HG03196 (cell line): Measurements from ENCODE around the gene RXRG.

Experiments
- ATAC-seq: cut with Tn5 transposase; IDR thresholded peaks from one replicate; pipeline ENCODE4 v1.9.1; 2021; ENCODE audit not compliant: unreplicated experiment

The RXRG gene

GRCh38 chr1:165411396-165411795, 33.5 kb downstream of the RXRG start:
- ATAC-seq: no peak

GRCh38 chr1:165409657-165410358, 35.1 kb downstream of the RXRG start:
- no peak for ATAC-seq

- ATAC-seq: no peak
Observed at GRCh38 chr1:165408518-165408917, 36.4 kb downstream of the RXRG start.

GRCh38 chr1:165407398-165407797, 37.5 kb downstream of the RXRG start:
- ATAC-seq: no peak

- ATAC-seq: no peak
Observed at GRCh38 chr1:165403835-165404482, 41.0 kb downstream of the RXRG start.

- ATAC-seq: no peak
Observed at GRCh38 chr1:165402517-165403111, 42.3 kb downstream of the RXRG start.

- no peak for ATAC-seq
Observed at GRCh38 chr1:165397944-165398343, 47.0 kb downstream of the RXRG start.

- ATAC-seq: no peak
Observed at GRCh38 chr1:165395901-165396300, 49.0 kb downstream of the RXRG start.

GRCh38 chr1:165395478-165395877, 49.4 kb downstream of the RXRG start:
- no peak for ATAC-seq

GRCh38 chr1:165392634-165393571, 52.0 kb downstream of the RXRG start:
- ATAC-seq: peak; percentile 99

GRCh38 chr1:165389609-165390008, 55.3 kb downstream of the RXRG start:
- ATAC-seq: no peak

- ATAC-seq: no peak
Observed at GRCh38 chr1:165387961-165388360, 57.0 kb downstream of the RXRG start.

- ATAC-seq: no peak
Observed at GRCh38 chr1:165387505-165387904, 57.4 kb downstream of the RXRG start.

GRCh38 chr1:165383599-165384405, 61.1 kb downstream of the RXRG start:
- ATAC-seq: no peak

- no peak for ATAC-seq
Observed at GRCh38 chr1:165383067-165383466, 61.9 kb downstream of the RXRG start.

- ATAC-seq: no peak
Observed at GRCh38 chr1:165381745-165382505, 63.0 kb downstream of the RXRG start.

- no peak for ATAC-seq
Observed at GRCh38 chr1:165376811-165377311, 68.1 kb downstream of the RXRG start.

GRCh38 chr1:165376041-165376810, 68.7 kb downstream of the RXRG start:
- no peak for ATAC-seq

- no peak for ATAC-seq
Observed at GRCh38 chr1:165375623-165376022, 69.3 kb downstream of the RXRG start.
